MM.1S (cell line): ENCODE measurements around the gene FBN3.
"Not testable (repeated sequence)": the region's sequence is repeated elsewhere in the genome, so short reads cannot be mapped to it uniquely, and the experiment has no call there.

Source experiments
- DNase-seq: peaks from one replicate; pipeline ENCODE4 v3.0.0-alpha.2; 2015
- H2AFZ ChIP-seq: fragments of 300-600 bp; sonication (generic); 2 replicates; pipeline ENCODE4 v1.6.0; 2016; ENCODE audit warnings: antibody characterized with exemption, low read length
- H3F3A ChIP-seq: fragments of 300-600 bp; sonication (generic); 2 replicates; pipeline ENCODE4 v1.6.1; 2016; ENCODE audit warnings: mild to moderate bottlenecking, antibody characterized with exemption, low read length, moderate library complexity, mixed read lengths; ENCODE audit not compliant: insufficient read depth
- H3K27ac ChIP-seq: fragments of 300-600 bp; sonication (generic); 2 replicates; pipeline ENCODE4 v1.5.1; 2016; ENCODE audit warnings: mild to moderate bottlenecking, low read length
- H3K27me3 ChIP-seq: fragments of 300-600 bp; sonication (generic); replicated peaks from 2 replicates; pipeline ENCODE4 v1.6.0; 2016; ENCODE audit warnings: low read length; ENCODE audit not compliant: insufficient read depth
- H3K36me3 ChIP-seq: fragments of 300-600 bp; sonication (generic); replicated peaks from 2 replicates; pipeline ENCODE4 v1.6.1; 2016; ENCODE audit warnings: mild to moderate bottlenecking, low read length, mixed read lengths; ENCODE audit not compliant: insufficient read depth
- H3K4me1 ChIP-seq: fragments of 300-600 bp; sonication (generic); 2 replicates; pipeline ENCODE4 v1.6.1; 2016; ENCODE audit warnings: low read length, mixed read lengths
- H3K4me2 ChIP-seq: fragments of 300-600 bp; sonication (generic); 2 replicates; pipeline ENCODE4 v1.6.0; 2016; ENCODE audit warnings: low read depth, low read length
- H3K4me3 ChIP-seq: fragments of 300-600 bp; sonication (generic); 2 replicates; pipeline ENCODE4 v1.5.1; 2016; ENCODE audit warnings: low read length, mixed read lengths
- H3K79me2 ChIP-seq: fragments of 300-600 bp; sonication (generic); 2 replicates; pipeline ENCODE4 v1.6.1; 2016; ENCODE audit warnings: mixed run types, low read length, mixed read lengths
- H3K9ac ChIP-seq: fragments of 300-600 bp; sonication (generic); 2 replicates; pipeline ENCODE4 v1.6.1; 2016; ENCODE audit warnings: low read length, mixed read lengths
- H3K9me2 ChIP-seq: fragments of 300-600 bp; sonication (generic); replicated peaks from 2 replicates; pipeline ENCODE4 v1.6.1; 2016; ENCODE audit warnings: mild to moderate bottlenecking, low read length, mixed read lengths; ENCODE audit not compliant: insufficient read depth
- H3K9me3 ChIP-seq: fragments of 300-600 bp; sonication (generic); replicated peaks from 2 replicates; pipeline ENCODE4 v1.6.1; 2016; ENCODE audit warnings: mild to moderate bottlenecking, low read length, mixed read lengths; ENCODE audit not compliant: insufficient read depth
- H4K20me1 ChIP-seq: fragments of 300-600 bp; sonication (generic); 2 replicates; pipeline ENCODE4 v1.6.1; 2016; ENCODE audit warnings: mild to moderate bottlenecking, low read length, moderate library complexity, mixed read lengths; ENCODE audit not compliant: insufficient read depth
- CTCF ChIP-seq: fragments of 300-600 bp; sonication (generic); IDR thresholded peaks from 2 replicates; pipeline ENCODE4 v1.5.1; 2016; ENCODE audit warnings: antibody characterized with exemption, low read length, mixed read lengths
- EZH2 ChIP-seq: fragments of 300-600 bp; sonication (generic); optimal IDR thresholded peaks from 2 replicates; pipeline ENCODE3; 2017; ENCODE audit warnings: low read depth, mild to moderate bottlenecking, antibody characterized with exemption, low read length, mixed read lengths
- EZH2phosphoT487 ChIP-seq: fragments of 300-600 bp; sonication (generic); IDR thresholded peaks from 2 replicates; pipeline ENCODE4 v1.6.1; 2018; ENCODE audit warnings: antibody characterized with exemption, low read length

Gene FBN3

GRCh38 chr19:8108560-8109445 lies 40.6 kb downstream of the FBN3 start:
- Histone ChIP-seq H3K27me3 (peaks cover 82% of the 10 kb centered on the region), H3K9me2 (no peaks in the 10 kb centered on the region), H3K4me1 (no peaks in the 10 kb centered on the region), H3K36me3 (no peaks in the 10 kb centered on the region), H3K9ac (no peak overlapping the region), H3F3A (no peaks in the 10 kb centered on the region), H4K20me1 (no peaks in the 10 kb centered on the region), H3K27ac (no peak overlapping the region), H3K9me3 (no peaks in the 10 kb centered on the region), H3K4me3 (no peak overlapping the region), H2AFZ (no peak overlapping the region), H3K79me2 (no peaks in the 10 kb centered on the region), H3K4me2 (no peak overlapping the region)
- no peak for DNase-seq
- TF ChIP-seq EZH2phosphoT487 (no peak), CTCF (no peak), EZH2 (no peak)

- TF ChIP-seq EZH2phosphoT487, result no peak
- no peak for TF ChIP-seq CTCF
- TF ChIP-seq EZH2, result no peak
- no peaks in the 10 kb centered on the region for H3K79me2 ChIP-seq
- no peaks in the 10 kb centered on the region for H3K9me3 ChIP-seq
- H2AFZ ChIP-seq, result no peak overlapping the region
- H4K20me1 ChIP-seq, result no peaks in the 10 kb centered on the region
- no peak overlapping the region for H3K4me3 ChIP-seq
- no peaks in the 10 kb centered on the region for H3F3A ChIP-seq
- H3K27ac ChIP-seq, result no peak overlapping the region
- H3K4me1 ChIP-seq, result no peaks in the 10 kb centered on the region
- H3K36me3 ChIP-seq, result no peaks in the 10 kb centered on the region
- H3K9ac ChIP-seq, result no peak overlapping the region
- no peak overlapping the region for H3K4me2 ChIP-seq
- DNase-seq, result no peak
- H3K27me3 ChIP-seq, result peaks cover 77% of the 10 kb centered on the region
- no peaks in the 10 kb centered on the region for H3K9me2 ChIP-seq
Observed at GRCh38 chr19:8107301-8107903, 42.0 kb downstream of the FBN3 start.

GRCh38 chr19:8105471-8105870 lies 43.9 kb downstream of the FBN3 start:
- H3K9me2 ChIP-seq, result no peaks in the 10 kb centered on the region

GRCh38 chr19:8101910-8102309 lies 47.5 kb downstream of the FBN3 start:
- H4K20me1 ChIP-seq, H3K36me3 ChIP-seq, H3F3A ChIP-seq, H3K4me3 ChIP-seq, H3K9ac ChIP-seq, H3K4me1 ChIP-seq, DNase-seq, H3K4me2 ChIP-seq, H3K9me2 ChIP-seq, H2AFZ ChIP-seq, H3K9me3 ChIP-seq, H3K79me2 ChIP-seq, H3K27ac ChIP-seq: not testable (repeated sequence)
- H3K27me3 ChIP-seq, result peaks cover 83% of the 10 kb centered on the region

More at GRCh38 chr19:8105471-8105870, 43.9 kb downstream of the FBN3 start:
- Histone ChIP-seq H3F3A (no peaks in the 10 kb centered on the region), H3K9ac (no peak overlapping the region), H3K79me2 (no peaks in the 10 kb centered on the region), H3K4me2 (no peak overlapping the region), H3K36me3 (no peaks in the 10 kb centered on the region), H3K9me3 (no peaks in the 10 kb centered on the region), H3K4me3 (no peak overlapping the region), H3K4me1 (no peaks in the 10 kb centered on the region), H4K20me1 (no peaks in the 10 kb centered on the region), H2AFZ (no peak overlapping the region), H3K27ac (no peak overlapping the region), H3K27me3 (peaks cover 82% of the 10 kb centered on the region)
- no peak for TF ChIP-seq CTCF
- DNase-seq, result no peak
